ENCODE data around the gene ZNF618.

The ZNF618 gene

GRCh38 chr9:113912816-113913215 is 36.7 kb downstream of the ZNF618 start:
- no peak for DNase-seq

GRCh38 chr9:113913426-113914195 is 37.5 kb downstream of the ZNF618 start:
- no peak for DNase-seq

GRCh38 chr9:113914517-113914916 is 38.4 kb downstream of the ZNF618 start:
- DNase-seq: no peak

- DNase-seq: no peak
These were observed 39.8 kb downstream of the ZNF618 start for GRCh38 chr9:113915817-113916434.

- DNase-seq: no peak
These were observed 40.8 kb downstream of the ZNF618 start for GRCh38 chr9:113916931-113917330.

- no peak for DNase-seq
These were observed 42.7 kb downstream of the ZNF618 start for GRCh38 chr9:113918697-113919350.

GRCh38 chr9:113919382-113919781 is 43.3 kb downstream of the ZNF618 start:
- no peak for DNase-seq

- DNase-seq: no peak
These were observed 43.8 kb downstream of the ZNF618 start for GRCh38 chr9:113919871-113920270.

- DNase-seq: no peak
These were observed 44.8 kb downstream of the ZNF618 start for GRCh38 chr9:113920872-113921271.

GRCh38 chr9:113921396-113921925 is 45.4 kb downstream of the ZNF618 start:
- DNase-seq: no peak

GRCh38 chr9:113922160-113922559 is 46.1 kb downstream of the ZNF618 start:
- DNase-seq: no peak

- DNase-seq: no peak
These were observed 50.1 kb downstream of the ZNF618 start for GRCh38 chr9:113926211-113926610.

- no peak for DNase-seq
These were observed 51.2 kb downstream of the ZNF618 start for GRCh38 chr9:113927277-113927676.

GRCh38 chr9:113928269-113928668 is 52.2 kb downstream of the ZNF618 start:
- no peak for DNase-seq

- no peak for DNase-seq
These were observed 53.7 kb downstream of the ZNF618 start for GRCh38 chr9:113929634-113930389.

GRCh38 chr9:113930390-113930783 is 54.3 kb downstream of the ZNF618 start:
- DNase-seq: no peak

GRCh38 chr9:113931140-113931539 is 55.0 kb downstream of the ZNF618 start:
- no peak for DNase-seq

GRCh38 chr9:113931777-113932176 is 55.7 kb downstream of the ZNF618 start:
- no peak for DNase-seq

GRCh38 chr9:113932906-113933584 is 56.9 kb downstream of the ZNF618 start:
- no peak for DNase-seq

- DNase-seq: no peak
These were observed 57.6 kb downstream of the ZNF618 start for GRCh38 chr9:113933671-113934070.

GRCh38 chr9:113934167-113934828 is 58.2 kb downstream of the ZNF618 start:
- no peak for DNase-seq
